ENCODE measurements around the gene SMC1A. TPM values are rescaled to one million over a fixed set of nuclear protein-coding genes. Genes with fewer than 3 reads are reported as not detected.

Gene SMC1A
- total RNA-seq, 1 experiment from 2014 or later: 100 TPM

DNA sequence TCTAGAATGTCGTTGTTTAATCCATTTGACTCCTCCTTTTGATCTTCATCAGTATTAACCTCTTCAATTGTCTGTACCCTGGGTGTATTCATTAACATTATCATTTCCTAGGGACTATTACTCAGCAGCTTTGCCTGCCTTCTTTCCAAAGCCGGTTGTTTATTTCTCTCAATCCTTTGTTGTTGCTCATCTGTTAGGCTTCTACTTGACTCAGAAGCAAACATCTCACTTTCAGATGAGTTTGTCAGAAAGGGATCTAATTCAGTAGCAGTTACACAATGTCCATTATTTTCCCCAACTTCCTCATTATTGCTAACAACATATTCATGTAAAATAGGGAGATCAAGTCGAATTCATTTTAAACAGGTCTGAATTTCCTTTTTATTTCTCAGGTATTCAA, 33.8 kb upstream of the SMC1A start:
- no peak overlapping the region for H4K8ac ChIP-seq (replicated peaks; ENCODE audit: insufficient read length, low read depth, low read length)
- no peak overlapping the region for H3K4me2 ChIP-seq (ENCODE audit: insufficient read depth, insufficient read length, low read length)
- no peaks in the 10 kb centered on the region for H4K20me1 ChIP-seq (ENCODE audit: control insufficient read depth, insufficient read depth, insufficient read length)
- no peaks in the 10 kb centered on the region; the same call in none of the 2 replicates for H3K27me3 Mint-ChIP-seq (ENCODE audit: low read depth)
- H2AFZ ChIP-seq (ENCODE audit: low read length): no peak overlapping the region
- H3K9me3 Mint-ChIP-seq: peaks cover 54 to 59% of the 10 kb centered on the region in 2 experiments
- TF ChIP-seq, protein P1, sequence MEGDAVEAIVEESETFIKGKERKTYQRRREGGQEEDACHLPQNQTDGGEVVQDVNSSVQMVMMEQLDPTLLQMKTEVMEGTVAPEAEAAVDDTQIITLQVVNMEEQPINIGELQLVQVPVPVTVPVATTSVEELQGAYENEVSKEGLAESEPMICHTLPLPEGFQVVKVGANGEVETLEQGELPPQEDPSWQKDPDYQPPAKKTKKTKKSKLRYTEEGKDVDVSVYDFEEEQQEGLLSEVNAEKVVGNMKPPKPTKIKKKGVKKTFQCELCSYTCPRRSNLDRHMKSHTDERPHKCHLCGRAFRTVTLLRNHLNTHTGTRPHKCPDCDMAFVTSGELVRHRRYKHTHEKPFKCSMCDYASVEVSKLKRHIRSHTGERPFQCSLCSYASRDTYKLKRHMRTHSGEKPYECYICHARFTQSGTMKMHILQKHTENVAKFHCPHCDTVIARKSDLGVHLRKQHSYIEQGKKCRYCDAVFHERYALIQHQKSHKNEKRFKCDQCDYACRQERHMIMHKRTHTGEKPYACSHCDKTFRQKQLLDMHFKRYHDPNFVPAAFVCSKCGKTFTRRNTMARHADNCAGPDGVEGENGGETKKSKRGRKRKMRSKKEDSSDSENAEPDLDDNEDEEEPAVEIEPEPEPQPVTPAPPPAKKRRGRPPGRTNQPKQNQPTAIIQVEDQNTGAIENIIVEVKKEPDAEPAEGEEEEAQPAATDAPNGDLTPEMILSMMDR (conservative IDR thresholded peaks at IDR 0.05): no peak
- H3K79me2 ChIP-seq (ENCODE audit: insufficient read depth, low read length): no peaks in the 10 kb centered on the region
- no peaks in the 10 kb centered on the region for H3K27me3 ChIP-seq (ENCODE audit: insufficient read depth, low read length)
- H3K27ac Mint-ChIP-seq: no peak overlapping the region
- no peak overlapping the region for H3K4me3 Mint-ChIP-seq
- DNase-seq: no peak
- no peaks in the 10 kb centered on the region for H3K23me2 ChIP-seq (ENCODE audit: insufficient read length, low read depth, low read length, poor library complexity, severe bottlenecking)
- H4K5ac ChIP-seq (ENCODE audit: insufficient read length, low read depth, low read length): no peak overlapping the region
- no peaks in the 10 kb centered on the region for H3K4me1 ChIP-seq (ENCODE audit: insufficient read depth, low read length)
- H3K4me1 Mint-ChIP-seq: peaks cover 0 to 4% of the 10 kb centered on the region in 2 experiments; a peak in 1 of 4 replicates
- no peak overlapping the region for H3K9ac ChIP-seq (ENCODE audit: extremely low read depth, insufficient read length, low read length)
- H3K23ac ChIP-seq (ENCODE audit: insufficient read length, low read depth, low read length): no peak overlapping the region
- no peak overlapping the region for H3K18ac ChIP-seq (ENCODE audit: insufficient read length, low read depth, low read length)
- no peak overlapping the region for H2BK15ac ChIP-seq (ENCODE audit: low read depth, low read length)
- no peak overlapping the region for H2BK5ac ChIP-seq (ENCODE audit: insufficient read length, low read length)
- H3K9me3 ChIP-seq (ENCODE audit: control insufficient read depth, low read depth, low read length): peaks cover 9% of the 10 kb centered on the region
- no peak overlapping the region for H4K91ac ChIP-seq (ENCODE audit: insufficient read length, low read depth, low read length)
- H3T11ph ChIP-seq (ENCODE audit: low read length): no peak overlapping the region
- H3K27ac ChIP-seq (ENCODE audit: insufficient read length, low read depth, low read length): no peak overlapping the region
- H2AK5ac ChIP-seq (ENCODE audit: insufficient read length, low read length): no peak overlapping the region
- no peaks in the 10 kb centered on the region for H3K79me1 ChIP-seq (ENCODE audit: insufficient read depth, low read depth, low read length, poor library complexity, severe bottlenecking)
- no peaks in the 10 kb centered on the region; a peak in 1 of 7 replicates for H3K36me3 Mint-ChIP-seq (ENCODE audit: insufficient read depth in 1 of 3, low read depth in 3 of 3)
- no peak overlapping the region for H3K14ac ChIP-seq (ENCODE audit: insufficient read depth, low read length)
- no peak overlapping the region for H3K56ac ChIP-seq (ENCODE audit: insufficient read length, low read depth, low read length)
- no peak overlapping the region for H2BK20ac ChIP-seq (ENCODE audit: low read depth, low read length, poor library complexity, severe bottlenecking)
- no peak overlapping the region for H2BK12ac ChIP-seq (ENCODE audit: insufficient read length, low read depth, low read length)
- no peak overlapping the region for H3K4ac ChIP-seq (ENCODE audit: low read depth, low read length)
- no peak overlapping the region for H2BK120ac ChIP-seq (ENCODE audit: low read depth, low read length, poor library complexity, severe bottlenecking)
- WGBS (ENCODE audit: extremely low coverage, insufficient read length, low lambda C conversion rate): no CpG with 5 or more reads among the region's 3 CpGs
